Ramos (cell line): ENCODE measurements around the gene LTB.

Experiments
- in situ Hi-C: fragments of 300-500 bp; cut with MboI; formaldehyde crosslinking; loops from one replicate; pipeline ENCODE4 v1.14.3; 2022; ENCODE audit warnings: low sequenced_read_pairs; ENCODE audit not compliant: unreplicated experiment

The LTB gene

GRCh38 chr6:31532644-31533454, 49.4 kb downstream of the LTB start:
- in situ Hi-C loops, result no loop called here

- in situ Hi-C loops, result no loop called here
Measured at GRCh38 chr6:31531771-31532643, 50.2 kb downstream of the LTB start.

GRCh38 chr6:31531162-31531561, 51.1 kb downstream of the LTB start:
- in situ Hi-C loops, result no loop called here

GRCh38 chr6:31530659-31531058, 51.6 kb downstream of the LTB start:
- in situ Hi-C loops, result no loop called here
